Stimulated activated CD4-positive, alpha-beta T cell treated with anti-CD3 and anti-CD28 coated beads, Interleukin-4, amount 100 ng/mL, for 24 hours (primary cell): ENCODE measurements around the gene KCNQ1OT1.

Experiments
- DNase-seq: peaks from one replicate; pipeline ENCODE4 v3.0.0-alpha.2; 2020

KCNQ1OT1 gene

DNA sequence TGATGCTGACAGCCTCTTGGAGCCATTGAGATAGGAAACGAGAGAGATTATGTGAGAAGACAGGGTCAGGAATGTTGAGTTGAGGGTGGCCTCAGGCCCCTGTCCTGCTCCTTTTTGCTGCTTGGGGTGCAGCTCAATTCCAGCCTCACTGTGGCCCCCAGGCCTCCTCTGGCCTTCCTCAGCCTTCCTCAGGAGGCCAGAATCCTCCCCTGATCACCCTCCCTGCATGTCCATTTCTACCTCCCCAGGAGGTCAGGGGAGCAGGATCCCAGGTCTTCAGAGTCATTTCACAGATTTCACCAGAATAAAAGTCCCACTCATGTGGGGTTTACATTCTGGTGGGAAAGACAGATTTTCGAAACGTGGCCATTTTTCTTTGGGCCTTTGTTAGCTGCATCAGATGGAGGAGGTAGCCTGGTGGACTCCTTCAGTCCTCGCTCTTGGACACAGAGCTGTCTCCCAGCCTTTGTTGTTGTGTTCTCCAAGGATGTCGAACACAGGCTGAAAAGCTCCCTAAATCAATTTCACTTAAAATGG lies 2.2 kb upstream of the KCNQ1OT1 start:
- DNase-seq, result no peak

DNA sequence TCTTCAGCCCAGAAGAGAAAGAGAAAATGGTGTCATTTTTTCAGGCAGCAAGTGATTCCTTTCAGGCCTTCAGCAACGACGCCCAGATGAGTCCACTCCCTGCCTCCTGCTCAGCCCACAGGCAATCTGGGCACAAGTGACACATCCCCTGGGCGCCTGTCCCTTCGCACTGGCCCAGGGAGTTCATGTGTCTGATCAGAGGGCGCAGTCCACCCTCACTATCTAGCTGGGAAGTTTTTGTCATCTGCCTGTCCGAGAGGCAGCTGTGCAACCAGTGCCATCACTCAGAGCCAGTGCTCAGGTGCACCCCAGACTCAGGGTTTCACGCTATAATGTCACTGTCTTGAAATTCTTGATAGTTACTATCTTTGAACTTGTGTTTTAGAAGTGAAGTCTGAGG lies 1.4 kb upstream of the KCNQ1OT1 start:
- DNase-seq, result no peak

DNA sequence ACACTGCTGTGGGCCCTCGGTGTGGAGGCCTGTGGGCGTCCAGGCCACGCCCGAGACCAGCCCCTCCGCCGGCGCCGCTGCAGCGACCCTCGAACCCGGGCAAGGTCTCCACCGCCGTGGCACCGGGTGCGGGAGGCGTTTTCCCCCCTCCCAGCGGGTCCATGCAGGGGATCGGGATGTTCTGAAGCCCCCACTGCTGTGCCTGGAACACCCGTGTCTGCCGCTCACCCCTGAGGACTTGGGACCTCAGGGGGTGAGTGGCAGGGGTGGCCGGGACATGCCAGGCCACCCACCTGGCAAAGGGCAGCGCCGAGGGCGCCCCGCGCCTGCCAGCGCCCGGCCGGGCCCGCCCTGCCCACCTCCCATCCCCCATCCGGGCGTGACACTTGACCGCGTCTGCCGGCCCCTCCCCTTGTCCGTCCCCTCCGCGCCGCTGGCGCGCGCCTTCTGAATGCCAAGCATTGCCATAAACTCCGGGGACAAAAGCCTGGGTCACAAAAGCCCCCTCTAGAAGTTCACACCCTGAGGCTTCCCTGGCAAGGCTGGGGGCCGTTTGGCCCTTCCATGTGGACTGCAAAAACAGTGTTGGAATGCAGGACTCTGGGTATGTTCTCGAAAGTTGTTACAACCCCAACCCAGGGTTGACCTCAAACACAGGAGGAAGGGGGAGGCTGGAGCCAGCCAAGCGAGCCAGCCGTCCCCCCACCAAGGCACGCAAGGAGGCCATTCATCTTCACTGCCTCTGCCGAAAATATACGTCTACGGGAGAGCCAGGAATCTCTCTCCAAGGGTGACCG lies 819 bp upstream of the KCNQ1OT1 start:
- peak; percentile 23 for DNase-seq

DNA sequence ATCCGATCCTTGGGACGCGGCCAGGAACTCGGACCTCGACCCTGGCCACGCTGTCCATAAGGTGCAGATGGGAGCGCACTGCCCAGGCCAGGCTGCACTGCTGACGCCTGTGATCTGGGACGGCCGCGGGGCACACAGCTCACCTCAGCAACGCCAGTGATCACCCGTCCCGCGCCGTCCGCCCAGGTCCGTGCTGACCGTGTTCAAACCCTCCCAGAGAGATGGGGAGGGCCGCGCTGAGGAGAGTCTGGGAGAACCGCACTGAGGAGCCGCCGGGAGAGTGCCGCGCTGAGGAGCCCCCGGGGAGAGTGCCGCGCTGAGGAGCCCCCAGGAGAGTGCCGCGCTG lies 636 bp downstream of the KCNQ1OT1 start:
- no peak for DNase-seq

DNA sequence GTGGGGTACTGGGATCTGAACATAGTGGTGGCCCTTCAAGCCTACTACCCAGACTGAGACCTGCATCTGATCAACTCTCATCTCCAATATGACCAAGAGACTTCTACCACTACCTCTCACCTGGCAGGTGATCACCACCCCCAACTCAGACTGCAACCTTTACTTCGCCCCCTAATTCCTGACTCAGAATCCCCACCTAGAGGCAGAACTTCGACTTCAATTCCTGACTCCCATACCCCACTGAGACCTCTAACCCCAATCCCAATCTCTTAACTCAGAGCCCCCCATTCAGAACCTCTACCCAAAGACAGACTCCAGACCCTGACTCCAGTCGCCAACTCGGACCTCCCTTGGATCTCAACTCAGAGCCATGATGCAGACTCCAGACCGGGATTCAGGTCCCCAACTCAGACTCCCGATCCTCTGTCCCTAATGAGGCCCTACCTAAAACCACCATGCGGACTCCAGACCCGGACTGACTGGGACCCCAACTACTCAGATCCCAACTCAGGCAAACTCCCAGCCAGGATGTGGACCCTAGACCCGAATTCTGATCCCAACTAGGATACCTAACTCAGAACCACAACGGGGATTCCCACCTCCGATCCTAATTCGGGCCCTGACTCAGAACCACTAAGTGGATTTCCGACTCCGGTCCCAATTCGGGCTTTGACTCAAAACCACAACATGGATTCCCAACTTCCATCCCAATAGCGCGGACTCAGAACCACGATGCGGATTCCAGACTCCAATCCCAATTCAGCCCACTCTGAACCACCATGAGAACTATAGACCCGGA lies 1.2 kb downstream of the KCNQ1OT1 start:
- no peak for DNase-seq

DNA sequence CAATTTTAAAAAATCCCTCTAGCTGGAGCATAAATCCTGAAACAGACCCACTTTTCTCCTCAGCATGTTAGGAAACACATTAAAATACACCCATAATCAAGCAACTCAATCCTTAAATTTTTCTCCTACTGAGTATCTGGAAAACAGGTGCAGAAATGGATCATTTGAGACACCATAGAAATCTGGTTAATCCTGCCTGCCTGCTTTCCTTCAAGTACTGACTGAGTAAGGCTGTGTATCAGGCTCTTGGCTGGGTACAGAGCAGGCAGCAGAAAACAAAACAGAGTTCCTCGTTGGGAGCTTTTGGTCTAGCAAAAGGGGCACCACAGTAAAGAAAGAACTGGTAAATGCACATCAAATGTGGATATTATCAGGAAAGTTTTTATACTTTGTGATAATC lies 1.9 kb downstream of the KCNQ1OT1 start:
- DNase-seq, result no peak

DNA sequence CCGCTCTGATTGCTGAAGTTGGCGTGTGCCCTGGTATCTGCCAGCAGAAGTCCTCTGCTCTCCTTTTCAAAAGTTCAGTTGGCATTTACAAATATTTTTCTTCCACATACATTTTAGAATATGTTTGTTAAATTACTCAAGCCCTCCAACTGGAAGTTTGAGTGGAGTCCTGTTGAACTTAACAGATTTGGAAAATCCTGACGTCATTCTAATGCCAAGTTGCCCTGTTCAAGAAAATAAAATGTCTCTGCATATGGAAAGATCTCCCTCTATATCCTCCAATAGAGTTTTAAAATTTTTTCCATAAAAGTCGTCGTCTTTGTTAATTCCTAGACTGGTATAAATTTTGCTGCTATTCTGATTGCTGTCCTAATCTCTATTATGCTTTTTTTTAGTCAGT lies 3.3 kb downstream of the KCNQ1OT1 start:
- no peak for DNase-seq

DNA sequence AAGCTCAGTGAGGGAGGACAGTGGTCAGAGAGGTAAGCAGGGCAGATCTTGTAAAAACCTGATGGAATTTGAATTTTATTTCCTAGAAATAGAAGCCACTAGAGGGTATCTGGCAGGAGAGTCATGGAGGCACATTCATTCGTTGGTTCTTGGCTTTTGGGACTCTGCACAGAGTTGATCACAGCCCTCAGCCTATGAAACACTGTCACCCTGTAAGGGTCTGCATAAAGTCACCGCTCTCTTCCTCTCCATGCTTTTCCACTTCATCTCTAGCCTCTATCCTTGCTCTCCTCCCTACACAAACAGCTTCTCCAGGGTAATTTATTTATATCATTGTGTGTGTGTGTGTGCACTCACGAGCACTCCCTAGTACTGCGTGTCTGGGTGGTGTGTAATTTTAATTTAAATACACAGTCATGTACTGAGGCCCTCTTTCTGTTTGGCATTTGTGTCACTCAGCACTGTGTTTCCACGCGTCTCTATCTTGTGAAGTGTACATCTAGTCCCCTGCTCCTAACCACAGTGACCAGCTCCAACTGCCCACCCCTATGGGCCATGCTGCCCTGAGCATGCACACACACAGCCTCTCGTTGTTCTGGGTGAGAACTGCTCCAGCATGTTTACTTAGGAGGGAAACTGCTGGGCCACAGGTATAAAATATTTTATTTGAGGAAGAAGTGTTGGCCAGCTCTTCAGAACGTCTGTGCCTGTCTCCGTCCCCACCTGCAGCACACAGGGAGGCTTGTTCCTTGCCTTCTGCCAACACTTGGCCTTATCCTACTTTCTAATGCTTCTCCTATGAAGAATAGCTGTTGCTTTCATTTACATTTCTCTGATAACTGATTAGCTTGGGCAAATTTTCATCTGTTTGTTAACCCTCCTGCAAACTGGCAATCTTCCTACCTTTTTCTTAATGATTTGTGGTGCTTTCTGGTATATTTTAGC lies 4.5 kb downstream of the KCNQ1OT1 start:
- DNase-seq, result no peak

DNA sequence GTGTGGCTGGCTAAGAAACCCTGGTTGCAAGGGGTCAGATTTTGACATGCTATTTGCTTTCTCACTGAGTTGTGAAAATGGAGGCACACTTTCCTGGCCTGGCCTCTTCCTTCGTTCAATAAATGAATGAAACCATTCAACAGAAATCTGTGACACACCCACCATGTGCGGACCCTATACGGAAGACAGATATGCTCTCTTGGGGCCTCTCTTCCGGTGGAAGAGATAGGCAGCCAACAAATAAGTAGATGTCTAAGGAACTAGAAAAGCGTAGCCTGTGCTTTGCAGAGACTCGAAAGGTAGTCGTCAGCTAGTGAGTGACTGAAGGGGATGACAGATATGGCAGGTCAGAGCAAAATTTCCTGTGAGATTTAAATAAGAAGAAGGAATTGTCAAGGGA lies 5.3 kb downstream of the KCNQ1OT1 start:
- no peak for DNase-seq

DNA sequence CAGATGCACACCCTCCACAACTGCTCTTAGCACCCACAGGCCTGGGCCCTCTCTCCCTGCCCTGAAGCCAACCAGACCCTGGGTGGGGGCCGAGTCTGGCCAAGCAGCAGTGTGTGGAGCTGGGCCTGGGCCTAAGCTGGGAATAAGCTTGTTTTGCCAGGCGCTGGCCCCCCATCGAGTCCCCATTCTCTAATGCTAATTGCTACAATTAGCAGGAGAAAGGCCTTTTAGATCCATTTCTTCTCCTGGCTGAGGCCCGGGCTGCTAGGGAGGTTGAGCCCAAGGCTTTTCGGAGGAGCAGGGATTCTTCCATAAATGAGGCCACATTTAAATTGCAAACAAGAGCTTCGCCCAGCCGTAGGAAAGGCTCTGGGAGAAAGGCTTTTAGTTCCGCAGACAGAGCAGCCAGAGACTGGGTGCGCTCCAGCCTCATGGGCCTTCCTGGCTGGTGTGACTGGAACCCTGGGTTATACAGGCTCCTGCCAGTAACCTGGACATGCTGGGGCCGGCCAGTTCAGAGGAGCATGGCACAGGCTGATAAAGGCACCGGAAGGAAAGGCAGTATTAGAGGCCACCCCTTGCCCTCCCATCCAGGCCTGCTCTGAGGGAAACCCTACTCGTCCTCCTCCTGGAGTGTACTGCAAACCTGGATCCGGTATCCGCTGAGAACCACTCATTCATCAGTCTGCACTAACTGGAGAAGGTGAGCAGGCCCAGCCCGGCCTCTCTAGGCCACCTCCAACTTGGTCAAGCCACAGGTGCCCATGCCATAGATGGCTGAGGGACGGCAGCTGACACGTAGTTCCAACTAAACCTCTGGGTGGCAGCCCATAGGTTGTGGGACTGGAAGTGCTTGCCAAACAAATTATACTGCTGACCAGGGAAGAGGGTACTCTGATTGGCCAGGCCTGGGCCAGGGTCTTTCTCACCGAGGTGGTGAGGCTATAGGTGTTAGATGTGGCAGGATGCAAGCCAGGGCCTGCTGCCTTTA lies 6.2 kb downstream of the KCNQ1OT1 start:
- no peak for DNase-seq

DNA sequence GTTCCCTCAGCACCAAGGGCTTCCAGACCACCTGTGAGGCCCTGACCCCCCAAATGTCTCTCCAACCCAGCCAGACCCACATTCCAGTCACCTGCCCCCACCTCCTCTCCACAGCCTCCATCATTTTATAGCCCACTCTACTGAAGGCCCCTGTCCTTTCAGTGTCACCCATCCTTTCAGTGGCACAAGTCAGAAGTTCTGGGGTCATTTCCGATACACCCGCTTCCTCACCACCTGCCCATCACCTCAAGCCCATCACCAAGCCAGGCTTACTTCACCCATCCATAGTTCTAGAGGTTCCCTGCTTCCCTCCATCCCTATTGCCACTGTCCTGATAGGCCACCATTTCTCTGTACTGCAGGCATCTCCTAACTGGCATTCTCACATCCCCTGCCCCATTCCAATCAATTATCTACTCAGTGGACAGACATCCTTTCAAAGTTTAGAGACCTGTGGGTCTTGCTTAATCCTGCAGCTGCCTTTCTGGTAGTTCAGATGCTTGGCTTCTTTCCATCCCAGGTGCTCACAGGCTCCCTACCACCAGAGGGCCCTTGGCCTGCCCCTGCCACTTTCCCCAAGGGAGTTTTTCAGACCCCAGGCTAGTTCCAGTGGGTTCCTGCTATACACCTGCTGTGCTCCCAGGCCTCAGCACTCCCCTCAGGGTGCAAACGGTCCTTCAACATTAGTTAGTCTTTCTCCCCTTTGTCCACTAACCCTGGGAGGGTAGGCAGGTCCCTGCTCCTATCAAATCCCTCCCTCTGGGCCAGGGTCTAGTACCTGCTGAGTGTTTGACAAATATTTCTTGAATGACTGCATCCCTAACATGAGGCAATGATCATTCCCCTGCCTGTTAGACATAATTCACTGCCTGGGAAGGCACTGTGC lies 7.6 kb downstream of the KCNQ1OT1 start:
- no peak for DNase-seq

DNA sequence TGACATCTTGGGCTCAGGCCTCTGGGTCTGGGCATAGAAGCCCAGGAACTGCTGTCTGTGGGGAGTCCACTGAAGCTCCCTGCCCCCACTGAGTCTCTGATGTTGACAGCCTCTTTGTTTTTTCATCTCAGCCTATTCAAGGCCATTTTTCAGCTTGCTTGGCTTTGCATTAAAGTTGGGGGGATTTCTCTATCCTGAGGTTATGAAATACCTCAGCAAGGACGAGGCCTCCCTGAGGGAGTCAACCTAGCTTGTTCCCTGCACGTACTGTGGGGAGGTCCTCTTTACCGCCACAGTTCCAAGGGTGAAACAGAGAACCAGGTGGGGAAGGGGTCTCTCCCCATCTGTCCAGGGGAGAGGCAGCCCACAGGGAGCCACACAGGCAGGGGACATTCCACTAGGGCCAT lies 8.4 kb downstream of the KCNQ1OT1 start:
- DNase-seq, result no peak

DNA sequence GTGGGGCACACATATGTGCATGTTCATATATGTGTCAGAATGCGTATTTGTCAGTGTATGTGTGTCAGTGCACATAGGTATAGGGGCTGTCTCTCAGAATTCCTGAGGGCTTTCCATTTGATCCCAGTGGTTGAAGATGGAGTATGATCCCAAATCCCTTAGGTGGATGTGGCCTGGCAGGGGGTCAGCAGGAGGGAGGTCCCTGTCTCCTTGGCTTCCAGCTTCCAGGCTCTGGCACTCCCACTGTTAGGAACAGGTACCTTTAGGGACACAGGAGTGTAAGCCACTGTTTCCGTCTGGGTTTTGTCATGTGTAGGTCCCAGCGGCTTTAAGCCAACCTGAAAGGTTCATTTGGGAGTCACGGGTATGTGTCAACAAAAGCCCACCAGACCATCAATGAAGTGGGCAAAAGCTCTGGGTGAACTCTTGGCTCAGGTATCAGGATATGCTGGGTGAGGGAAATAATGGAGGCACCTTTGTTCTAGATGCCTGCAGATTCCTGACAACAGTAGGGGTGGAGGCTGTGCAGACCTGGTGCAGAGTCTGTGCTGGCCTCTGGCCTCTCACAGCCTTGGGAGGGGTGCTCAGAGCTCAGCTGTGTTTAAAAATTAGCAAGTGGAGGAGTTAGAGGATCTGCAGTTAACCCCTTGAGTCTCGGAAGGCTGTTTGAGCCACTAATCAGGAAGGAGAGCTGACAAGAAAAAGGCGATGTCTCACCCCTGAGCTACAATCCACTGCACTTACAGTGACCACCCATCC lies 9.0 kb downstream of the KCNQ1OT1 start:
- no peak for DNase-seq

DNA sequence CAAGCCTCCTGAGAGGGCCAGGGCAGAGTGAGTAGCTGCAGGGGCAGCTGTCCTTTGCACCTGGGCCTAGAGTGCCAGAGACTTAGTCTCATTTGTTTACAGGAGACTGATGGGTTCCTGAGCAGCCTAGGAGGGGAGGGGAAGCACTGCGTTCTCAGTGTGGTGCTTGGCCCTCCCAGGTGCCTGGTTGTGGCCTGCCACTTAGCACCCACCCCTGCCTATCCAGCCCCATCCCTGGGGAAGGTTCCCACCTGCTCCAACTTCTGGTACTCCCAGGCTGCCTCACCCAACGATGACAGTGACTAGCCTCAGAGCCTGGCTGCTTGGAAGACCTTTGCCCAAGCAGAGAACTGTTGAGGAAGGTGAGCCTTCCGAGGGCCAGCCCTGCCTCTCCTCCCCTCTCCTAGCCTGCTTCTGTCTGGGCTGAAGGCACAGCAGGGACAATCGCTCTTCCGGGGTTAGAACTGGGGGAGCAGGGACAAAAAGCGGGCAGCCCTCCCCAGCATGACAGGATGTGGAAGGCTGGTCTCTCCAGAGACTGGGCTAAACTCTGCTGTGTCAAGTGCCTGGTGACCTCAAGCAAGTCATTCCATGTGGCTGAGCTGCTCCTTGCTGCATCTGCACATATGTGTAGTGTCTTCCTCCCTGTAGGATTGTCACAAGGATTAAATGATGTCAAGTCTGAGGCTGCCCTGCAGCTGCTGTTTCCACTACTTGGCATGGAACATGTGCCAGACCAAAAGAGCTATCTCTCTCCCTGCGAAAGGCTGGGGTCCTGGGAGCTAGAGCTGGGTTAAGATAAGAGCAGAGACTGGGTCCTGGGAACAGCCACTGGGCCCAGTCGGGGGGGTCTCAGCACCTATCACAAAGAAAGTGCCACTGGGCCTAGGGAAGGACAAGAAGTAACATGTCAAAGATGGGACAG lies 9.9 kb downstream of the KCNQ1OT1 start:
- DNase-seq, result no peak

DNA sequence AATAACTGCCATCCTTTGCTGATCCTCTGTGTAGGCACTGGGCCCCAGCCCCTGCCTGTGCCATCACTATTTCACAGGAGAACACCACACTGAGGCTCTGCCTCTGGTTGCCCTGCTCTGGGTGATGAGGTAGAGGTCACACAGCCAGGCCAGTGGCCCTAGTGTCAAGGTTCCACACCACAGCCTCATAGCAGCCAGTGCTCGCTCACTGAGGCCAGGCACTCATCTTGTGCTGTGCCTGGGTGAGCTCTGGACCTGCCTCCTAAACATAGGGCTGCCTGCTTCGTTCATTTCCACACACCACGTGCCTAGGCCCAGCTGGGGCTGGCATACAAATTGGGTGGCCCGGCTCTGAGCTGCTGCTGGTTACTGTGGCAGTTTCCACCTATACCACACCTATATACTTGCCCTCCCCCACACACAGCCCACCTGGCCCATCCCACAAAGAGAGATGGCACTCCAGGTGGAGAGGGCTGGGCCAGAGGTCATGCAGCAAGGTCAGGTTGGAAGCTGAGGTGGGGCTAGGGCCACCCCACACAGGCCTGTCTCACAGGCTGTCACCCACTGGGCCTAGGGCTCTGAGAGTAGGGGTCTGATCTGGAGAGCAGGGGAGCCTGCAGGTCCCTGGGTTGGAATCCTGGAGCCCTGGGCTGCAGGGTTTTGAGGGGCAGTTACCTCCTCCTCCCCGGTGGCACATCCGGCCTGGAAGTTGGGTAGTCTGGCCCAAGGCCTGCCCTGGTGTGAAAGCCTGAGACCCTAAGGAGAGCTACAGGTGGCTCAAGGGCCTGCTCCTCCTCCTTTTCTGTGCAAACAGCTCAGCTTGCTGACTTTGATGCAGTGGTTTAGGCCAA lies 11.2 kb downstream of the KCNQ1OT1 start:
- no peak for DNase-seq

DNA sequence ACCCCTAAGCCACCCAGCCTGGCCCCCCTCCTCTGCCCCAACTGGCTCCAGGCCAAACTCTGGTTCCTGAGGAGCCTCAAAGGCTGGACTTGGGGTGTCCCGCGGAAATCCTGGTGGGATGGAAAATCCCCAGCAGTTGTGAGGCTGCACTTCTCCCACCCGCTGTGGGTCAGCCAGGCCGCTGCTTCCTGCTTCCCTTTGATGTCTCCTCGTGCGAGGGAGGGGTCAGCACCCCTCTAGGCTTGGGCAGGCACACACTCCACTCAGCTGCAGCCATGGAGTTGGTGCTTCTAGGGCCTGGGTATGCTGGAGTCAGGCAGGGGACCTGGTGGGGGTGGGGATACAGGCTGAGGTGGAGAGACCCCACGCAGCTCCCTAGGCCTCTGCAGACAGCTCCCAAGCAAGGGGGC lies 12.0 kb downstream of the KCNQ1OT1 start:
- no peak for DNase-seq

DNA sequence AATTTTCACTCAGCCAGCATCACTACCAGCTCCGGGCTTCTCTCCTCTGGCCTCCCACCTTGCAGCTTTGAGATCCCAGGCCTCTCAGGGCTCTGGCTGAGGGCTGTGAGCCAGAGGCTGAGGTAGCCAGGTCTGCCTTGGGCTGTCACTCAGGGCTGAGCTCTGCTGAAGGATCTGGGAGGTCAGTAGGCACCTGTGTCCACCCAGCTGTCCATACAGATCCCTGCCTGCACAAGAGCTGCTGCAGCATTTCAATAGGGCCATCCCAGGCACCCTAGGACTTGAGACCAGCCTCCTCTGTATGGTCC lies 12.6 kb downstream of the KCNQ1OT1 start:
- no peak for DNase-seq
